ENCODE measurements around the gene USP6. TPM values are rescaled to one million over a fixed set of nuclear protein-coding genes. Genes with fewer than 3 reads are reported as not detected.
"Not testable (repeated sequence)": the region's sequence is repeated elsewhere in the genome, so short reads cannot be mapped to it uniquely, and the experiment has no call there.

The USP6 gene
- total RNA-seq, 1 donor from 2014 or later: 0.55 TPM

- DNase-seq (ENCODE audit: low read depth): not testable (repeated sequence)
Observed at GRCh38 chr17:5122056-5122455, 6.2 kb downstream of the USP6 start.

GRCh38 chr17:5122586-5123342 lies 6.9 kb downstream of the USP6 start:
- DNase-seq (ENCODE audit: low read depth): no peak

- DNase-seq (ENCODE audit: low read depth): no peak
Observed at GRCh38 chr17:5123343-5124124, 7.7 kb downstream of the USP6 start.

- DNase-seq (ENCODE audit: low read depth): not testable (repeated sequence)
Observed at GRCh38 chr17:5124125-5124760, 8.4 kb downstream of the USP6 start.

GRCh38 chr17:5124896-5125295 lies 9.1 kb downstream of the USP6 start:
- not testable (repeated sequence) for DNase-seq (ENCODE audit: low read depth)

- no peak for DNase-seq (ENCODE audit: low read depth)
Observed at GRCh38 chr17:5126719-5127488, 11.1 kb downstream of the USP6 start.

- DNase-seq (ENCODE audit: low read depth): no peak
Observed at GRCh38 chr17:5127910-5128309, 12.1 kb downstream of the USP6 start.

GRCh38 chr17:5128387-5128786 lies 12.6 kb downstream of the USP6 start:
- not testable (repeated sequence) for DNase-seq (ENCODE audit: low read depth)

- DNase-seq (ENCODE audit: low read depth): no peak
Observed at GRCh38 chr17:5128905-5129535, 13.2 kb downstream of the USP6 start.

- DNase-seq (ENCODE audit: low read depth): not testable (repeated sequence)
Observed at GRCh38 chr17:5129770-5130169, 13.9 kb downstream of the USP6 start.

- DNase-seq (ENCODE audit: low read depth): not testable (repeated sequence)
Observed at GRCh38 chr17:5130261-5130660, 14.4 kb downstream of the USP6 start.

- not testable (repeated sequence) for DNase-seq (ENCODE audit: low read depth)
Observed at GRCh38 chr17:5130687-5131086, 14.9 kb downstream of the USP6 start.

GRCh38 chr17:5131146-5131715 lies 15.4 kb downstream of the USP6 start:
- DNase-seq (ENCODE audit: low read depth): no peak

- DNase-seq (ENCODE audit: low read depth): not testable (repeated sequence)
Observed at GRCh38 chr17:5131799-5132502, 16.1 kb downstream of the USP6 start.

- DNase-seq (ENCODE audit: low read depth): not testable (repeated sequence)
Observed at GRCh38 chr17:5132503-5133225, 16.8 kb downstream of the USP6 start.

GRCh38 chr17:5133311-5133710 lies 17.5 kb downstream of the USP6 start:
- DNase-seq (ENCODE audit: low read depth): no peak

- not testable (repeated sequence) for DNase-seq (ENCODE audit: low read depth)
Observed at GRCh38 chr17:5133961-5134360, 18.1 kb downstream of the USP6 start.

- not testable (repeated sequence) for DNase-seq (ENCODE audit: low read depth)
Observed at GRCh38 chr17:5134571-5134970, 18.7 kb downstream of the USP6 start.

- DNase-seq (ENCODE audit: low read depth): not testable (repeated sequence)
Observed at GRCh38 chr17:5135131-5135712, 19.4 kb downstream of the USP6 start.

All from renal cortical epithelial cell (primary cell).